GM23338 (cell line): Measurements from ENCODE around the gene APOB. TPM values are rescaled to one million over a fixed set of nuclear protein-coding genes. Genes with fewer than 3 reads are reported as not detected.

Source experiments
- ATAC-seq: fragments of 200-7000 bp; cut with Tn5 transposase; 3 replicates; pipeline ENCODE4 v1.9.1; 2020
- DNase-seq: peaks from one replicate; pipeline ENCODE4 v3.0.0-alpha.2; 2015; ENCODE audit warnings: low spot score
- H2AFZ ChIP-seq: fragments of 200-600 bp; sonication (generic); 2 replicates; pipeline ENCODE4 v1.8.0; 2016; ENCODE audit warnings: antibody characterized with exemption, mild to moderate bottlenecking, moderate library complexity
- H3F3A ChIP-seq: fragments of 200-600 bp; sonication (generic); replicated peaks from 2 replicates; pipeline ENCODE4 v1.8.0; 2017; ENCODE audit warnings: antibody characterized with exemption, mixed run types, low read depth
- H3K27ac ChIP-seq: fragments of 200-600 bp; sonication (generic); 2 replicates; pipeline ENCODE4 v1.6.1; 2016; ENCODE audit warnings: low read depth
- H3K27me3 ChIP-seq: fragments of 200-600 bp; sonication (generic); 2 replicates; pipeline ENCODE4 v1.8.0; 2016; ENCODE audit warnings: mild to moderate bottlenecking, mixed run types, moderate library complexity; ENCODE audit not compliant: insufficient read depth
- H3K36me3 ChIP-seq: fragments of 200-600 bp; sonication (generic); 2 replicates; pipeline ENCODE4 v1.8.0; 2016; ENCODE audit warnings: mild to moderate bottlenecking; ENCODE audit not compliant: insufficient read depth
- H3K4me1 ChIP-seq: fragments of 200-600 bp; sonication (generic); 2 replicates; pipeline ENCODE4 v1.8.0; 2016; ENCODE audit warnings: mild to moderate bottlenecking, moderate library complexity; ENCODE audit not compliant: insufficient read depth
- H3K4me2 ChIP-seq: fragments of 200-600 bp; sonication (generic); 2 replicates; pipeline ENCODE4 v1.7.1; 2017; ENCODE audit warnings: mixed run types
- H3K4me3 ChIP-seq: fragments of 200-600 bp; sonication (generic); 2 replicates; pipeline ENCODE4 v1.6.1; 2016; ENCODE audit warnings: mixed run types
- H3K79me2 ChIP-seq: fragments of 200-600 bp; sonication (generic); replicated peaks from 2 replicates; pipeline ENCODE4 v1.8.0; 2017; ENCODE audit warnings: mild to moderate bottlenecking; ENCODE audit not compliant: insufficient read depth
- H3K9me2 ChIP-seq: fragments of 200-600 bp; sonication (generic); 2 replicates; pipeline ENCODE4 v1.8.0; 2017; ENCODE audit not compliant: insufficient read depth
- H4K20me1 ChIP-seq: fragments of 200-600 bp; sonication (generic); replicated peaks from 2 replicates; pipeline ENCODE4 v1.8.0; 2017; ENCODE audit warnings: mild to moderate bottlenecking; ENCODE audit not compliant: insufficient read depth
- H3K27ac Mint-ChIP-seq: 2 replicates; pipeline ENCODE4 v1.8.0; 2020; ENCODE audit warnings: inconsistent platforms, mild to moderate bottlenecking, moderate library complexity, mixed read lengths
- H3K27me3 Mint-ChIP-seq: 3 replicates; pipeline ENCODE4 v1.8.0; 2022; ENCODE audit warnings: low read depth, mild to moderate bottlenecking, moderate library complexity, mixed read lengths, inconsistent platforms; ENCODE audit not compliant: insufficient read depth, poor library complexity
- H3K36me3 Mint-ChIP-seq: 3 replicates; pipeline ENCODE4 v1.8.0; 2021; ENCODE audit warnings: low read depth, mild to moderate bottlenecking, inconsistent platforms, moderate library complexity, mixed read lengths
- H3K4me1 Mint-ChIP-seq: 3 replicates; pipeline ENCODE4 v1.8.0; 2020; ENCODE audit warnings: mild to moderate bottlenecking, inconsistent platforms, mixed read lengths
- H3K4me3 Mint-ChIP-seq: 3 replicates; pipeline ENCODE4 v1.8.0; 2021; ENCODE audit warnings: moderate library complexity, mild to moderate bottlenecking, inconsistent platforms, mixed read lengths
- H3K9me3 Mint-ChIP-seq: 3 replicates; pipeline ENCODE4 v1.8.0; 2020; ENCODE audit warnings: moderate library complexity, mild to moderate bottlenecking, inconsistent platforms, mixed read lengths
- CREB1 ChIP-seq: fragments of 250-450 bp; sonication (Bioruptor Pico); IDR thresholded peaks from 2 replicates; pipeline ENCODE4 v1.5.0; 2020; ENCODE audit warnings: low read depth, mild to moderate bottlenecking, moderate library complexity
- EZH2 ChIP-seq: fragments of 200-600 bp; sonication (generic); IDR thresholded peaks from one replicate; pipeline ENCODE4 v1.8.0; 2017; ENCODE audit warnings: antibody characterized with exemption, mild to moderate bottlenecking, low read depth; ENCODE audit not compliant: unreplicated experiment
- EZH2phosphoT487 ChIP-seq: fragments of 200-600 bp; sonication (generic); IDR thresholded peaks from one replicate; pipeline ENCODE4 v1.8.1; 2018; ENCODE audit warnings: antibody characterized with exemption; ENCODE audit not compliant: unreplicated experiment
- JUNB ChIP-seq: IDR thresholded peaks from one replicate; pipeline ENCODE4 v1.6.1; 2016; ENCODE audit warnings: antibody characterized with exemption; ENCODE audit not compliant: unreplicated experiment
- NANOG ChIP-seq: IDR thresholded peaks from 2 replicates; pipeline ENCODE4 v1.6.1; 2016; ENCODE audit warnings: antibody characterized with exemption, borderline replicate concordance
- POLR2AphosphoS5 ChIP-seq: IDR thresholded peaks from 2 replicates; pipeline ENCODE4 v1.6.1; 2016; ENCODE audit warnings: antibody characterized with exemption, low read depth
- STAT1 ChIP-seq: IDR thresholded peaks from one replicate; pipeline ENCODE4 v1.6.1; 2016; ENCODE audit warnings: antibody characterized with exemption; ENCODE audit not compliant: unreplicated experiment
- ZNF114 ChIP-seq: fragments of 250-450 bp; sonication (Bioruptor Pico); IDR thresholded peaks from 2 replicates; pipeline ENCODE4 v1.5.0; 2020; ENCODE audit warnings: mild to moderate bottlenecking, moderate library complexity
- ZNF331 ChIP-seq: fragments of 250-450 bp; sonication (Bioruptor Pico); IDR thresholded peaks from 2 replicates; pipeline ENCODE4 v1.5.0; 2020; ENCODE audit warnings: low read depth, mild to moderate bottlenecking, moderate library complexity
- polyA plus RNA-seq: library from polyadenylated mRNA; unstranded; fragments of >200 nt; fragmentation: Nextera tagmentation; extraction: Ambion mirVana; gene quantifications from 2 replicates; pipeline ENCODE4 v1.2.1, GENCODE V29; 2016
- total RNA-seq: library from RNA; depleted of rRNA; stranded (reverse); fragments of >200 nt; shearing (Covaris generic); gene quantifications from 2 replicates; pipeline ENCODE4 v1.2.3, GENCODE V29; 2014
- TF ChIP-seq, protein P1 (sequence below), 2 experiments: fragments of 200-600 bp in 1 of 2; sonication (generic) in 1 of 2; conservative IDR thresholded peaks; 2 replicates each; pipeline versions ENCODE4 v1.5.1 to v1.6.1; 2016 to 2017; ENCODE audit warnings: antibody characterized with exemption in 2 of 2, low read depth in 2 of 2, mild to moderate bottlenecking in 2 of 2, moderate library complexity in 1 of 2
- TF ChIP-seq, protein P2 (sequence below): IDR thresholded peaks from 2 replicates; pipeline ENCODE4 v1.6.1; 2016; ENCODE audit warnings: antibody characterized with exemption
- TF ChIP-seq, protein P3 (sequence below): fragments of 250-450 bp; sonication (Bioruptor Pico); IDR thresholded peaks from 2 replicates; pipeline ENCODE4 v1.5.0; 2020; ENCODE audit warnings: mild to moderate bottlenecking, moderate library complexity
- TF ChIP-seq, protein P4 (sequence below): IDR thresholded peaks from one replicate; pipeline ENCODE4 v1.6.1; 2018; ENCODE audit warnings: antibody characterized with exemption; ENCODE audit not compliant: unreplicated experiment

The APOB gene
- total and polyA plus RNA-seq, 2 experiments from 2014 or later: 0.08 to 0.56 TPM

DNA sequence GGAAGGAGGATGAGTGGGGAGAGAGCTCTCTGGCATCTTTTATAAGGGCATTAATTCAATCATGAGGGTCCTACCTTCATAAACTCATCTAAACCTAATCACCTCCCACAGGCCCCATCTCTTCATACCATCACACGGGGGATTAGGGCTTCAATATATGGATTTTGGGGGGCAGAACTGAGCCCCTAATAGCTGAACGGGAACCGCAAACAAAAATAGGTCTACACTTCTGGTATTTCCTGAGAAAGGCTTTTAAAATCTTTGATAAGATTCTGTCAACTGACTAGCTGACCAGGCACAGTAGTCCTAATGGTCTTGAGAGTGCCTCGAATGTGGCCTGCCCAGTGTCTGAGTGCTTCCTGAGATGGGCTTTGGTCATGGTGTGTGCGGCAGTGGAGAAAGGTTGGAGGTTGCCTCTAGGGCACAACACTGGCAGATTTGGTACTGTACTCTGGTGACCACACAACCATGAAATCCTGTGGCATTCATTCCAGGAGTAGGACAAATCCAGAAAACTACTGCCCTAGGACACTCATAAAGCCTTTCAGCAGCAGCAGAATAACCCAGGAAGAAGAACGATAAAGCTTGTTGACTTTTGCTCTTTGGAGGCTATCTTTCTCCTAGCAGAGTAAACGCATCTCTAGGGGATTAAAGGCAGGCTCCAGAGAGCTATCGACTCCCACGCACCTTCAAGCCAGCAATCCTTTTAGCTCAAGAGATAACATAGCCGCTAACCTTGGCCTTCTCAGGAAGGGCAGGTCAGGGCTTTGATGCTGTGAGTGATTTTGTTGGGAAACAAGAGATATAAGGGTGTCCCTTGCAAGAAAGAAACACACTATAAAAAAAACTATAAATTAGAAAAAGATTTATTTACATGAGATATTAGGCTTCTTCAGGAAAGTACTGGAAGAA lies 12.3 kb upstream of the APOB start:
- Mint-ChIP-seq H3K4me3 (no peak overlapping the region), H3K27ac (no peak overlapping the region), H3K4me1 (peaks cover 11% of the 10 kb centered on the region; the same call in 2 of the 3 replicates), H3K27me3 (peaks cover 2% of the 10 kb centered on the region), H3K9me3 (no peaks in the 10 kb centered on the region), H3K36me3 (no peaks in the 10 kb centered on the region)
- Histone ChIP-seq H3K27ac (no peak overlapping the region), H3K79me2 (no peaks in the 10 kb centered on the region), H3K27me3 (no peaks in the 10 kb centered on the region), H4K20me1 (no peaks in the 10 kb centered on the region), H3K9me2 (no peaks in the 10 kb centered on the region), H3K4me1 (no peaks in the 10 kb centered on the region), H3F3A (no peaks in the 10 kb centered on the region), H3K36me3 (no peaks in the 10 kb centered on the region), H3K4me3 (no peak overlapping the region), H2AFZ (no peak overlapping the region), H3K4me2 (no peak overlapping the region)
- ATAC-seq (no peak), DNase-seq (no peak)
- no peak for TF ChIP-seq STAT1
- no peak for TF ChIP-seq ZNF331 (CRISPR knock-in tag)
- no peak for TF ChIP-seq EZH2phosphoT487
- TF ChIP-seq, protein P1, sequence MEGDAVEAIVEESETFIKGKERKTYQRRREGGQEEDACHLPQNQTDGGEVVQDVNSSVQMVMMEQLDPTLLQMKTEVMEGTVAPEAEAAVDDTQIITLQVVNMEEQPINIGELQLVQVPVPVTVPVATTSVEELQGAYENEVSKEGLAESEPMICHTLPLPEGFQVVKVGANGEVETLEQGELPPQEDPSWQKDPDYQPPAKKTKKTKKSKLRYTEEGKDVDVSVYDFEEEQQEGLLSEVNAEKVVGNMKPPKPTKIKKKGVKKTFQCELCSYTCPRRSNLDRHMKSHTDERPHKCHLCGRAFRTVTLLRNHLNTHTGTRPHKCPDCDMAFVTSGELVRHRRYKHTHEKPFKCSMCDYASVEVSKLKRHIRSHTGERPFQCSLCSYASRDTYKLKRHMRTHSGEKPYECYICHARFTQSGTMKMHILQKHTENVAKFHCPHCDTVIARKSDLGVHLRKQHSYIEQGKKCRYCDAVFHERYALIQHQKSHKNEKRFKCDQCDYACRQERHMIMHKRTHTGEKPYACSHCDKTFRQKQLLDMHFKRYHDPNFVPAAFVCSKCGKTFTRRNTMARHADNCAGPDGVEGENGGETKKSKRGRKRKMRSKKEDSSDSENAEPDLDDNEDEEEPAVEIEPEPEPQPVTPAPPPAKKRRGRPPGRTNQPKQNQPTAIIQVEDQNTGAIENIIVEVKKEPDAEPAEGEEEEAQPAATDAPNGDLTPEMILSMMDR (conservative IDR thresholded peaks at IDR 0.05; ENCODE audit: low read depth in 2 of 2): no peak
- TF ChIP-seq EZH2: no peak
- TF ChIP-seq, protein P2, sequence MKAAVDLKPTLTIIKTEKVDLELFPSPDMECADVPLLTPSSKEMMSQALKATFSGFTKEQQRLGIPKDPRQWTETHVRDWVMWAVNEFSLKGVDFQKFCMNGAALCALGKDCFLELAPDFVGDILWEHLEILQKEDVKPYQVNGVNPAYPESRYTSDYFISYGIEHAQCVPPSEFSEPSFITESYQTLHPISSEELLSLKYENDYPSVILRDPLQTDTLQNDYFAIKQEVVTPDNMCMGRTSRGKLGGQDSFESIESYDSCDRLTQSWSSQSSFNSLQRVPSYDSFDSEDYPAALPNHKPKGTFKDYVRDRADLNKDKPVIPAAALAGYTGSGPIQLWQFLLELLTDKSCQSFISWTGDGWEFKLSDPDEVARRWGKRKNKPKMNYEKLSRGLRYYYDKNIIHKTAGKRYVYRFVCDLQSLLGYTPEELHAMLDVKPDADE: no peak
- no peak for TF ChIP-seq ZNF114 (CRISPR knock-in tag)
- TF ChIP-seq POLR2AphosphoS5: no peak
- TF ChIP-seq NANOG: no peak
- TF ChIP-seq, protein P3, sequence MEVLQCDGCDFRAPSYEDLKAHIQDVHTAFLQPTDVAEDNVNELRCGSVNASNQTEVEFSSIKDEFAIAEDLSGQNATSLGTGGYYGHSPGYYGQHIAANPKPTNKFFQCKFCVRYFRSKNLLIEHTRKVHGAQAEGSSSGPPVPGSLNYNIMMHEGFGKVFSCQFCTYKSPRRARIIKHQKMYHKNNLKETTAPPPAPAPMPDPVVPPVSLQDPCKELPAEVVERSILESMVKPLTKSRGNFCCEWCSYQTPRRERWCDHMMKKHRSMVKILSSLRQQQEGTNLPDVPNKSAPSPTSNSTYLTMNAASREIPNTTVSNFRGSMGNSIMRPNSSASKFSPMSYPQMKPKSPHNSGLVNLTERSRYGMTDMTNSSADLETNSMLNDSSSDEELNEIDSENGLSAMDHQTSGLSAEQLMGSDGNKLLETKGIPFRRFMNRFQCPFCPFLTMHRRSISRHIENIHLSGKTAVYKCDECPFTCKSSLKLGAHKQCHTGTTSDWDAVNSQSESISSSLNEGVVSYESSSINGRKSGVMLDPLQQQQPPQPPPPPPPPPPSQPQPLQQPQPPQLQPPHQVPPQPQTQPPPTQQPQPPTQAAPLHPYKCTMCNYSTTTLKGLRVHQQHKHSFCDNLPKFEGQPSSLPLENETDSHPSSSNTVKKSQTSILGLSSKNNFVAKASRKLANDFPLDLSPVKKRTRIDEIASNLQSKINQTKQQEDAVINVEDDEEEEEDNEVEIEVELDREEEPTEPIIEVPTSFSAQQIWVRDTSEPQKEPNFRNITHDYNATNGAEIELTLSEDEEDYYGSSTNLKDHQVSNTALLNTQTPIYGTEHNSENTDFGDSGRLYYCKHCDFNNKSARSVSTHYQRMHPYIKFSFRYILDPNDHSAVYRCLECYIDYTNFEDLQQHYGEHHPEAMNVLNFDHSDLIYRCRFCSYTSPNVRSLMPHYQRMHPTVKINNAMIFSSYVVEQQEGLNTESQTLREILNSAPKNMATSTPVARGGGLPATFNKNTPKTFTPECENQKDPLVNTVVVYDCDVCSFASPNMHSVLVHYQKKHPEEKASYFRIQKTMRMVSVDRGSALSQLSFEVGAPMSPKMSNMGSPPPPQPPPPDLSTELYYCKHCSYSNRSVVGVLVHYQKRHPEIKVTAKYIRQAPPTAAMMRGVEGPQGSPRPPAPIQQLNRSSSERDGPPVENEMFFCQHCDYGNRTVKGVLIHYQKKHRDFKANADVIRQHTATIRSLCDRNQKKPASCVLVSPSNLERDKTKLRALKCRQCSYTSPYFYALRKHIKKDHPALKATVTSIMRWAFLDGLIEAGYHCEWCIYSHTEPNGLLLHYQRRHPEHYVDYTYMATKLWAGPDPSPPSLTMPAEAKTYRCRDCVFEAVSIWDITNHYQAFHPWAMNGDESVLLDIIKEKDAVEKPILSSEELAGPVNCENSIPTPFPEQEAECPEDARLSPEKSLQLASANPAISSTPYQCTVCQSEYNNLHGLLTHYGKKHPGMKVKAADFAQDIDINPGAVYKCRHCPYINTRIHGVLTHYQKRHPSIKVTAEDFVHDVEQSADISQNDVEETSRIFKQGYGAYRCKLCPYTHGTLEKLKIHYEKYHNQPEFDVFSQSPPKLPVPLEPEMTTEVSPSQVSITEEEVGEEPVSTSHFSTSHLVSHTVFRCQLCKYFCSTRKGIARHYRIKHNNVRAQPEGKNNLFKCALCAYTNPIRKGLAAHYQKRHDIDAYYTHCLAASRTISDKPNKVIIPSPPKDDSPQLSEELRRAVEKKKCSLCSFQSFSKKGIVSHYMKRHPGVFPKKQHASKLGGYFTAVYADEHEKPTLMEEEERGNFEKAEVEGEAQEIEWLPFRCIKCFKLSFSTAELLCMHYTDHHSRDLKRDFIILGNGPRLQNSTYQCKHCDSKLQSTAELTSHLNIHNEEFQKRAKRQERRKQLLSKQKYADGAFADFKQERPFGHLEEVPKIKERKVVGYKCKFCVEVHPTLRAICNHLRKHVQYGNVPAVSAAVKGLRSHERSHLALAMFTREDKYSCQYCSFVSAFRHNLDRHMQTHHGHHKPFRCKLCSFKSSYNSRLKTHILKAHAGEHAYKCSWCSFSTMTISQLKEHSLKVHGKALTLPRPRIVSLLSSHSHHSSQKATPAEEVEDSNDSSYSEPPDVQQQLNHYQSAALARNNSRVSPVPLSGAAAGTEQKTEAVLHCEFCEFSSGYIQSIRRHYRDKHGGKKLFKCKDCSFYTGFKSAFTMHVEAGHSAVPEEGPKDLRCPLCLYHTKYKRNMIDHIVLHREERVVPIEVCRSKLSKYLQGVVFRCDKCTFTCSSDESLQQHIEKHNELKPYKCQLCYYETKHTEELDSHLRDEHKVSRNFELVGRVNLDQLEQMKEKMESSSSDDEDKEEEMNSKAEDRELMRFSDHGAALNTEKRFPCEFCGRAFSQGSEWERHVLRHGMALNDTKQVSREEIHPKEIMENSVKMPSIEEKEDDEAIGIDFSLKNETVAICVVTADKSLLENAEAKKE: no peak
- no peak for TF ChIP-seq CREB1 (CRISPR knock-in tag)
- TF ChIP-seq, protein P4, sequence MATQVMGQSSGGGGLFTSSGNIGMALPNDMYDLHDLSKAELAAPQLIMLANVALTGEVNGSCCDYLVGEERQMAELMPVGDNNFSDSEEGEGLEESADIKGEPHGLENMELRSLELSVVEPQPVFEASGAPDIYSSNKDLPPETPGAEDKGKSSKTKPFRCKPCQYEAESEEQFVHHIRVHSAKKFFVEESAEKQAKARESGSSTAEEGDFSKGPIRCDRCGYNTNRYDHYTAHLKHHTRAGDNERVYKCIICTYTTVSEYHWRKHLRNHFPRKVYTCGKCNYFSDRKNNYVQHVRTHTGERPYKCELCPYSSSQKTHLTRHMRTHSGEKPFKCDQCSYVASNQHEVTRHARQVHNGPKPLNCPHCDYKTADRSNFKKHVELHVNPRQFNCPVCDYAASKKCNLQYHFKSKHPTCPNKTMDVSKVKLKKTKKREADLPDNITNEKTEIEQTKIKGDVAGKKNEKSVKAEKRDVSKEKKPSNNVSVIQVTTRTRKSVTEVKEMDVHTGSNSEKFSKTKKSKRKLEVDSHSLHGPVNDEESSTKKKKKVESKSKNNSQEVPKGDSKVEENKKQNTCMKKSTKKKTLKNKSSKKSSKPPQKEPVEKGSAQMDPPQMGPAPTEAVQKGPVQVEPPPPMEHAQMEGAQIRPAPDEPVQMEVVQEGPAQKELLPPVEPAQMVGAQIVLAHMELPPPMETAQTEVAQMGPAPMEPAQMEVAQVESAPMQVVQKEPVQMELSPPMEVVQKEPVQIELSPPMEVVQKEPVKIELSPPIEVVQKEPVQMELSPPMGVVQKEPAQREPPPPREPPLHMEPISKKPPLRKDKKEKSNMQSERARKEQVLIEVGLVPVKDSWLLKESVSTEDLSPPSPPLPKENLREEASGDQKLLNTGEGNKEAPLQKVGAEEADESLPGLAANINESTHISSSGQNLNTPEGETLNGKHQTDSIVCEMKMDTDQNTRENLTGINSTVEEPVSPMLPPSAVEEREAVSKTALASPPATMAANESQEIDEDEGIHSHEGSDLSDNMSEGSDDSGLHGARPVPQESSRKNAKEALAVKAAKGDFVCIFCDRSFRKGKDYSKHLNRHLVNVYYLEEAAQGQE: no peak
- TF ChIP-seq JUNB: no peak
